GM21526 (cell line): ENCODE data around the gene TCIRG1.
"Not testable (repeated sequence)": the region's sequence is repeated elsewhere in the genome, so short reads cannot be mapped to it uniquely, and the experiment has no call there.

Source experiments
- ATAC-seq: cut with Tn5 transposase; IDR thresholded peaks from one replicate; pipeline ENCODE4 v1.9.1; 2021; ENCODE audit warnings: moderate library complexity; ENCODE audit not compliant: unreplicated experiment, low FRiP score

The TCIRG1 gene, protein sequence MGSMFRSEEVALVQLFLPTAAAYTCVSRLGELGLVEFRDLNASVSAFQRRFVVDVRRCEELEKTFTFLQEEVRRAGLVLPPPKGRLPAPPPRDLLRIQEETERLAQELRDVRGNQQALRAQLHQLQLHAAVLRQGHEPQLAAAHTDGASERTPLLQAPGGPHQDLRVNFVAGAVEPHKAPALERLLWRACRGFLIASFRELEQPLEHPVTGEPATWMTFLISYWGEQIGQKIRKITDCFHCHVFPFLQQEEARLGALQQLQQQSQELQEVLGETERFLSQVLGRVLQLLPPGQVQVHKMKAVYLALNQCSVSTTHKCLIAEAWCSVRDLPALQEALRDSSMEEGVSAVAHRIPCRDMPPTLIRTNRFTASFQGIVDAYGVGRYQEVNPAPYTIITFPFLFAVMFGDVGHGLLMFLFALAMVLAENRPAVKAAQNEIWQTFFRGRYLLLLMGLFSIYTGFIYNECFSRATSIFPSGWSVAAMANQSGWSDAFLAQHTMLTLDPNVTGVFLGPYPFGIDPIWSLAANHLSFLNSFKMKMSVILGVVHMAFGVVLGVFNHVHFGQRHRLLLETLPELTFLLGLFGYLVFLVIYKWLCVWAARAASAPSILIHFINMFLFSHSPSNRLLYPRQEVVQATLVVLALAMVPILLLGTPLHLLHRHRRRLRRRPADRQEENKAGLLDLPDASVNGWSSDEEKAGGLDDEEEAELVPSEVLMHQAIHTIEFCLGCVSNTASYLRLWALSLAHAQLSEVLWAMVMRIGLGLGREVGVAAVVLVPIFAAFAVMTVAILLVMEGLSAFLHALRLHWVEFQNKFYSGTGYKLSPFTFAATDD

DNA sequence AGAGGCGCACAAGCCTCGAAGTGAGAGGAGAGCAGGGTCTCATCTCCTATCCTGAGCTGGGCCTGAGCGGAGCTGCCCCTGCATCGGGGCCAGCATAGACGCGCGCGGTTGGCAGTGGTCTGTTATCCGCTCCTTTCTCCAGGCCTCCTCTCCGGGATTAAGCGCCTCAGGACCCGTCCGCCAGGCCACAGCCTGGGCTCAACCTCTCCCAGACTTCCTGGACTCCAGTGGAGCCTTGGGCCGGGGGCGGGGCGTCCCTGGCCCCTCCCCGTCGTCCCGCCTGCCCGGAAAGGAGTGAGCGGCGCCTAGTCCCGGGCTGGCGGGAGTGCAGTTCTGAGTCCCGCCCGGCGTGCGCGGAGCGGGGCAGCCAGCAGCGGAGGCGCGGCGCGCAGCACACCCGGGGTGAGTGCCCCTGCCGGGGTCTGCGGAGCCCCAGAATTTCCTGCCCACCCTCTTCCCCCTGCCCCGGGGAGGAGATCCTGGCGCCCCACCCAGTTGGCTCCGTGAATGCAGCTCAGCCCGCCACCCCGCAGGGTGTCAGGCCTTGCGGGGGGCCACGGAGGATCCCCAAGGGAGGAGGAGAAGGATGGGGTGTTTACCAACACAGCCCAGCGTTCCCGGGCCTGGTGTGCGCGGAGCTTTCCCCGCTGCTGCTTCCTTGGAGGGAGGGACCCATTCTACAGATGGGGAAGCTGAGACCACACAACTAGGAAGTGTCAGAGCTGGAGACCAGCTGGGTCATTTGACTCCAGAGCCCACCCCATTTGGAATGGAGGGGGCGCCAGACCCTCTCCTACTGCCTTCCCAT, at the start of gene TCIRG1:
TCIRG1 (plus strand) TSS at position 308 of the 808 bp plus-strand sequence. CDS start 2,247 bp downstream, outside the sequence.
- no peak for ATAC-seq

DNA sequence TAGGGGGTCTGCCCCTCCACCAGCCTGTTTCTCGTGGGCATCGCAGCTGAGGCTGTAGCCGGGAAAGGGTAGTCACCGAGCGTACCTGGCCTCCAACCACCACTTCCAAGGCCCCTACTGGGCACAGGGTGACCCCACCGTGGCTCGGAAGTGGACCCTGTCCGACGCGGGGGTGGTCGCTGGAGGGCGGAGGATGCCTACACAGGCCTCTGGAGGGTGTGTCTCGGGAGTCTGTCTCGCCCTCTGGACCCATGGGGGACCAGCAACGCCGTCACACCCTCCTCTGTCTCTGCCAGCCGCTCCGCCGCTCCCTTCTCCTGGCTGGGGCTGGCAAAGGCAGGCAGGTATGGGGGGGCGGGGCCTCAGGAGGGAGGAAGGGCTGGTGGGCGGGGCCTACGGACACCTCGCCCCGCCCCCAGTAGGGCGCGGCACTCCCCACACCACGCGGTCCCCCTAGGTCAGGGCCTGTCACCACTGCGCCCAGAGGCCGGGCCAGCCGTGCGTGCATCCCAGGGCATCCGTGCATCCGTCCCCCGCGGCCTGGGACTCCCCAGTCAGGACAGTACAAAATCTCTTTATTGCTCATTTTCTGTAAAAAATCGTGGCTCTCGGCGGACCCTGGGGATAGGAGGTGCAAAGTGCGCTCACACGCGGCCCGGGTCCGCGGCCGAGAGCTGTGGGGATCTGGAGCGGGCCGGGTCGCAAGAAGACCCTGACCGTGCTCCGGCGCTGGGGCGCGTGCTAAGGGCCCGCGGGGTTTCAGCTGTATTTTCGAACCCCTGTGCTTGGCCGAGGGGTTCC, 48.1 kb upstream of the TCIRG1 start:
- not testable (repeated sequence) for ATAC-seq

DNA sequence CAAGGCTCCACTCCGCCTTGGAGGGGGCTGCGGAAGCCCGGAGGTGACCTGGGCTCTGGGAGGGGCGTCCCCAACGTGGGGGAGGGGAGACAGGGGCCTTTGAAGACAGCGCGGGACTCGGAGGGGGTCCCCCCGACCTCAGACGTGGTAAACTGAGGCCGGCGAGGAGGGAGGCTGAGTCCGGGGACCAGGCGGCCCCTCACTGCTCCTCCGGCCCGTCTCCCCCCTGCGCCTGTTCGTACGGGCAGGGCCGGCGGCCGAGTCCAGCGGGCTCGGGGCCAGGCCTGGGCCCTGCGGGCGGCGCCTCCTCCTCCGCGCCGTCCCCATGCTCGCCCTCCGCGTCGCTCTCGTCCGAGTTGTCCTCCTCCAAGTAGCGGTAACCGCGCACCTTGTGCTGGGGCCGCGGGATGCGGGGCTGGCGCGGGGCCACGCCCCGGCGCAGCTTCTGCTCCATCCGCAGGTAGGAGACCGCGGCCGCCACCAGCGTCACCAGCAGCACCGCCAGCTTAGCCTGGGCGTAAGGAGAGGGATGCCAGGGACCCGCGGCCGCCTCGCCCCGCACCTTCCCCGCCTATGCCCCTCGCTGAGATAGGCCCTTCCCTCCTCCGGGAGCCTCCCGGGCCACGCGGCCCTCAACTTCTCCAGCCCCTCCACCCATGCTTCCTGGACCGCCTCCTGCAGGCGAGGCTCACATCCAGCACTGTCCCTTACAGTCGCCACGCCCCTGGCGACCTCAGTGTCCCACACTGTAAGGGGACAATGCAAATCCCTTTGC, 47.3 kb upstream of the TCIRG1 start:
- ATAC-seq: not testable (repeated sequence)

DNA sequence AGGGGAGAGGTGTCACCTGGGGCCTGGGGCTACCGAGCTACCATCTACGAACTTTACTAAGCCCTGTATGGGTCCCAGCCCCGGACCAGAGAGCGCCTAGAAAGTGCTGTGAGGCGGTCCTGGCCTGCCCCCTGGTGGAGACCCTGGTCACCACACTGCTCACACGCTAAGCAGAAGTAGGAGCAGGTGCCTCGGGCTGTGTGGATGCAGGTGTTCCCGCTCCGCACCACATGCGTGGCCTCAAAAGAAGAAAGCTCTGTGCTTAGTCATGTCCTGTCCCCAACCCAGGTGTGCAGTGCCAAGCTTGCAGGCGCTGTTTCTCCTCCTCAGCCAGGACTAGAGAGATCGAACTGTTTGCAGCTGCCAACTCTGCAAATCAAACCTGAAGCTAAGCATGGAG, 45.0 kb upstream of the TCIRG1 start:
- not testable (repeated sequence) for ATAC-seq

DNA sequence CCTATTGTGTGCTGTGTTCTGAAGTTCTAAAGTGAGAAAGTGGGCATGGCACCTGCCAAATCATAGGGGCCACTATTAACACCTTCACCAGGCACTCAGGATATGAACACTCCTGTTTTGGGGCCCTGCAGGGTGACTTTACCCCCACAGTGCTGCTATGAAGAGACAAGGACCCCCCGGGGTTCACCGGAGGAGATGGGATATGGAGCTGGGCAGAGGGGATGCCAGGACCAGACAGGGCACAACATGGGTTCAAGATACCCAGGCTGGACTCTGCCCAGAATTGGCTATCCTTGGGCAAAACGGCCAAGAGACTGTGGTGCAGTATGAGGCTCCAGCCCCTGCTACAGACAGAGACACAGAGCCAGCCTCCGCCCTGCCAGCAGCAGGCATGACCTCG, 44.4 kb upstream of the TCIRG1 start:
- ATAC-seq: not testable (repeated sequence)

DNA sequence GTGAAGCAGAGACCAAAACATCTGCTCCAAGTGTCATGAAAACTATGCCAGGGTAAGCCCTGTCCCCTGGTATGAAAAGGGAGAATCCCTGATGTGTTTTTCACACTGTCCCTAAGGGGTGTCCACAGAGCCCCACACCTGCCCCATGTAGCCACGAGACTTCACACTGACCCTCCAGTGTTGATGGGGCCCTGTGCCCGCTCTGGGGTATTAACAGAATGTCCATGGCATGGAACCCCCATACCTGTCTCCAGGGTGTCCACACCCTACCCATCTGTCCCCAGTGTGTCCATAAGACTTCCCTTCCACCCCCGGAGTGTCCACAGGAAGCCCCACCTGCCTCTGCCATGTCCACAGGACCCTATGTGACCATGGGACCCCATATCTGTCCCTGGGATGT, 43.7 kb upstream of the TCIRG1 start:
- ATAC-seq: not testable (repeated sequence)

DNA sequence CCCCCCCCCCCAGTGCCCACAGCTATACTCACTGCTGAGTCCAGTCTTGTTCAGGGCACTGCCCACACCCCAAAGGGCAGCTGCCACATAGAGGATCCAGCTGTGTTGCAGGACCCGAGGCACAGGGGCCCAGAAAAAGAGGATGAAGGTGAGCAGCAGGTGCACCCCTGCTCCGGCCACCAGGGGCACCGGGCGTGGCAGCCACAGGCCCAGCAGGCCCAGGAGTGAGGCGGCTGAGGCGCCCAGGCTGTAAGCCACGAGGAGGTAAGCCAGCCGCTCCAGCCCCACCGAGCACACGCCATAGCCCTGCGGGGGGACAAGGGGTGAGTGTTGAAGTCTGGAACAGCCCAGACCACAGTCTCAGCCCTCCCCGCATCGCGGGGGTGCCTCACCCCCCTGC, 43.2 kb upstream of the TCIRG1 start:
- not testable (repeated sequence) for ATAC-seq

DNA sequence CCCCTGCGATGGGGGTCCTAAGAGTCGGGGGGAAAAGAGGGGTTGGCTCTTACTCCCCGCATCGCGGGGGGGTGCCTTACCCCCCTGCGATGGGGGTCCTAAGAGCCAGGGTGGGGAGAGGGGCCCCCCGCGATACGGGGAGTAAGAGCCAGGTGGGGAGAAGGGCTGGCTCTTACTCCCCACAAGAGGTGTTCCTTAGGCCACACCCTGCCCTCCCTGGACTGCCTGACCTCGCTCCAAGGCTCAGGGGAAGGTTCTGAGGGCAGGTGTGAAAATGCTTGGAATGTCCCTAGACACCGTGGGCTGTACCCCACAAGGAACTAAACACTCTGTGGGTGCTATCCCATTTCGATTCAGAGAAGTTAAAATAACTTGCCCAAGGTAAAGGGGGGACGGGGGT, 42.8 kb upstream of the TCIRG1 start:
- ATAC-seq: no peak

DNA sequence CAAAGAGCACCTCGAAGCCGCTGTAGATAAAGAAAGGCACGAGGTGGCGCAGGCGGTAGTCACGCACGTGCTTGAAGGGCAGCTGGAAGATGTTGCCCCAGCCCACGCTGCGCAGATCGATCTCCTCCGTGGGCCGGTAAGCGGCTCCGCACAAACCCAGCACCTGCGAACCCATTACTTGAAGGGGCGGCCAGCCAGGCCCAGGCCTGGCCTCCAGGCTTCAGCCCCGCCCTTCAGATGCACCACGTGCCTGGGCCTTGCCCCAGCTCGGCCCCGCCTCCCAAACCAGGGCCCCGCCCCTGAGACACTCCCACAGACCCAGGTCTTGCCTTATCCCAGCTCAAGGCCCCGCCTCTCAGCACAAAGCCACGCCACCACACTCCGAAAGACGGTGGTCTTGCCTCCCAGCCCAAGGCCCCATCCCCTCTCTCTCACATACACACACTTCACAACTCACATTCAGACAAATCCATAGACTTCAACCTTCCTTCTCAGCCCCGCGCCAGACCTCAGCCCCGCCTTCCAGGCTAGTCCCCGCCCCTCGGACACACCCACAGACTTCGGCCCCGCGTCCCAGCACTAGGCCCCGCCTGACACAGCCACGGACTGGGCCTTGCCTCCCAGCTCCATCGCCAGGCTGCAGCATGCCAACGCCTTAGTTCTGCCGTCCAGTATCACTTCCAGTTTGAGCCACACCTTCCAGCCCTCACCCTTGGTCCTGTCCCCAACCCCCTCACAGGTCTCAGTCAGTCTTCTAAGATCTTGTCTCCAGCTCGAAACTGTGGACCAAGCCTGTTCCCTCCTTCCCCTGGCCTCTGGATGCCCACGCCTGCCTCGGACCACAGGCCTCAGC, 42.0 kb upstream of the TCIRG1 start:
- no peak for ATAC-seq

DNA sequence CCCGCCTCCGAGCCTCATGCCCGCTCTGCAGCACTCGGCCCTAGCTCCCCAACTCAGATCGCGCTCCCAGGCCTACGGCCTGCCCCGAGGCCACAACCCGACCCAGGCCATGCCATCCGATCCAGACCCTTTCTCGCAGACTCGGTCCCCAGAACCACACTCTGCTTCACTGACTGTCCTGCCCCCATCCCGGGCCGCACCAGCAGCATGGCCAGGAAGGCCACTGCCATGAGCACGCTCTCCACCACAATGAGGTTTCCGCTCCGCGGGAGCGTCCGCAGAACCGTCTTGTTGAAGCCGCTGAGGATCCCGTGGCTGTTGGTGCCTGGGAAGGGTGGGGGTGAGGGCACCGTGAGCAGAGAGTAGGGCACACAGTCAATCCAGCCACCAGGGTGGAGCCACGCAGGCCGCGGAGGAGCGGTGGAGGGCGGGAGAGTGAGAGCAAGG, 41.3 kb upstream of the TCIRG1 start:
- ATAC-seq: no peak

DNA sequence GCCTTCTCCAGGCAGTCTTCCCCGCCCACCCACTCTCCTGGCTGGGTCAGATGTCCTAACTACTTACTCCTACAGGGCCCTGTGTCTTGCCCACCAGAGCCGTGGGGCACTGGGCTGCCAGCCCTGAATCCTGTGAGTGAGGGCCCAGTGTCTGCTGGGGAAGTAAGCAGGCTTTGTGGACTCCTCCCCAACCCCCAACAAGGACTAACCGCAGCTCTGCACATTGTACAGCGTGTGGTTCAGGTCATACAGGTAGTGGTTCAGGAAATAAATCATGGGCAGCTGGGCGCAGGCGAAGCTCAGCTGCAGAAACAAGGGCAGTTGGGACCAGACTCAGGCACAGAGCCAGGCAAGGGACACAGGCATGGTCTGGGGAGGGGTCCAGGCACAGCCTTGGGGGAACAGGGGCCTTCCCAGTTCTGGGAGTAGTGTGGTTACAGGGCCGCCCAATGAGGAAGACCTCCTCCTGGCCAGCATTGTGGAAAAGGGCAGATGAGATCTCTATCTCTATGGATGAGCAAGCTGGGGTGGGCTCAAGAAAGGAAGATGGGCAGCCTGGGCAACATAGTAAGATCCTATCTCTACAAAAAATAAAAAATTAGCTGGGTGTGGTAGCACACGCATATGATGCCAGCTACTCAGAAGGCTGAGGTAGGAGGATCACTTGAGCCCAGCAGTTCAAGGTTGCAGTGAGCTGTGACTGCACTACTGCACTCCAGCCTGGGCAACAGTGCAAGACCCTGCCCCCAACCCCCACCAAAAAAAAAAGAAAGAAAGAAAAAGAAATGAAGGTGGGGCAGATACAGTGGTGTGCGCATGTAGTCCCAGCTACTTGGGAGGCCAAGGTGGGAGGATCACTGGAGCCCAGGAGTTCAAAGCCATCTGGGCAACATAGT, 40.4 kb upstream of the TCIRG1 start:
- no peak for ATAC-seq

DNA sequence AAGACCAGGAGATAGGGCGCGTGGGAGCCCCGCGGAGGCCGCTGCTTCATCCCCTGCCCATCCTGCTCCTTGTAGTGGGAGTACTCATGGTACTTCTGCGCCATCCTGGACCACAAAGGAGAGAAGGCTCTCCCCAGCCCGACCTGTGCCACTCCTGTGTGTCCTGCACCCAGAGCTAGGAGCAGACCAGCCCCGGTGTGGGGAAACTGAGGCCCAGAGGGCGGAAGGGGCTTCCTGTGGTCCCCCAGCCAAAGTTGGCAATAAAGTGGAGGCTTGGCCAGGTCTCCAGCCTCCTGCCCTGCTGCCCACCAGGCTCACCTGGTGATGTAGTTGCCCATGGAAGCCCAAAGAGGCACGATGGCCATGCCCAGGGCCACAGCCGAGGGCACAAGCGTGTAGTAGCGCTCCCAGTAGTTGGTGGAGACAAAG, 39.6 kb upstream of the TCIRG1 start:
- ATAC-seq: no peak

DNA sequence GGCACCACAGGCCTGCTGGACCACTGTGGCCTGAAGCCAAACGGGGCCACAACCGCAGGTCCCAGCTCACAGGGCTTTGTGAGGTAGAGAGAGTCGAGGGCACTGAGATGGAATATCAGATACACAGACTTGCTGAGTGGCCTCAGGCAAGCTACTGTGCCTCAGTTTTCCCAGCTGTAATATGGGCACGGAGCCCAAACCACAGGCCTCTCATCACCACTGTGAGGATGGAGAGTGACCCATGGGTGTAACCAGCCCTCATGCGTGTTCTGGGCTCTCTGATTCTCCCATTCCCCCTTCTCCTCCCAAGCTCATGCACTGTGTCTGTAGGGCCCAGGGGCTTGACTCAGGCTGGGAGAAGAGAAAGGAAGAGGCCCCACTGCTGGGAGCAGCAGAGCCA, 39.1 kb upstream of the TCIRG1 start:
- no peak for ATAC-seq

DNA sequence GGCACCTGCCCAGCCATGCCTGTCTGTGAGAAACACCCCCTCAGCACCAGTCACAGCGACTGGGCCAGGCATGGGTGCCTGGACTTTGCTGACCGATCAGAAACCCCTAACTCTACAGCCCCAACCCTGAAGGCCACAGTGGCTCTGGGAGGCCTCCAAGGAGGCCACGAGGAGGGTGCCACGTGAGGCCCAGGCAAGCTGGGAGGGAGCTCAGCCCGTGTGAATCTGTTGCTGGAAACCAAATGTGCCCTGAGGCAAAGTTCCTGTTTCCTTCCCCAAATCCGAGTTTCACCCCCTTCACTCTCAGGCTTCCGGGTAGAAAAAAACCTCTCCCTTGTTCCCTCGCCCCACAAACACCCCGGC, 36.3 kb upstream of the TCIRG1 start:
- ATAC-seq: no peak

DNA sequence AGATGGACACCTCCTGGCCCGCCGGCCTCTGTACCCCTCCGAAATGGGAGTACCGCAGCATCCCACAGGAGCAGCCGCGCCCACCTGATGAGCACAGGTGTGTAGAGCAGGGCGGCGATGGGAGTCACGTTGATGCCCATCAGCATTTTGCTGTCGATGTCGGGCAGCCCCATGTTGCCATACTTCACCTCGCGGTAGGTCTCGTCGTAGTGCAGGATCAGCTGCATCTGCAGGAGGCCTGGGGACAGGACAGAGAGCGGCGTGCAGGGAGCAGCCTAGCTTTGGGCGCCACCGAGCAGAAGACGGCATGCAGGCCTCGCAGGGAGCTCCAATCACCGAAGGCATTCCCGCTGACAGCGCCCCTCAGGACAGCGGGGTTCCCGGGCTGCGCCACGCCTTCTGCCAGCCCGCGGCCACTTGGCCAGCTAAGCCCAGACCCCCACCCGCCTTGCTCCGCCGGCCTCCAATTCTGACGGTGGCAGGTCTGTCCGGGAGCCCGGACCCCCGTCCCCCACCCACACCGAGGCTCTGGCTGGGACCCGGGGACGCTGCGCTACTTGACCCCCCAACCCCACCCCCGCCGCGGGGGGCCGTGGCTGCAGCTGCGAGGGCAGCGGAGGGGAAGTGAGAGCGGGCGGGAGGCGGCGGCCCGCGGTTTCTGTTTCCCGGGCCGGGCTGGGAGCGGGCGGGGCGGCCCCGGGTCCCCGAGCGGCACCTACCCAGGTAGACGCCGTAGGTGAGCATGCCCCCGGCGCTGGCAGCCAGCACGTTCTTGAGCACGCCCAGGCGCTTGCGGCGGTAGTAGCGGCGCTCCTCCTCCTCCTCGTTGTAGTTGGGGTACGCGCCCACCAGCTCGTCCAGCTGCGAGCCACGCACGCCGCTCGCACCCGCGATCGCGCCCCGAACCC, 35.6 kb upstream of the TCIRG1 start:
- no peak for ATAC-seq

DNA sequence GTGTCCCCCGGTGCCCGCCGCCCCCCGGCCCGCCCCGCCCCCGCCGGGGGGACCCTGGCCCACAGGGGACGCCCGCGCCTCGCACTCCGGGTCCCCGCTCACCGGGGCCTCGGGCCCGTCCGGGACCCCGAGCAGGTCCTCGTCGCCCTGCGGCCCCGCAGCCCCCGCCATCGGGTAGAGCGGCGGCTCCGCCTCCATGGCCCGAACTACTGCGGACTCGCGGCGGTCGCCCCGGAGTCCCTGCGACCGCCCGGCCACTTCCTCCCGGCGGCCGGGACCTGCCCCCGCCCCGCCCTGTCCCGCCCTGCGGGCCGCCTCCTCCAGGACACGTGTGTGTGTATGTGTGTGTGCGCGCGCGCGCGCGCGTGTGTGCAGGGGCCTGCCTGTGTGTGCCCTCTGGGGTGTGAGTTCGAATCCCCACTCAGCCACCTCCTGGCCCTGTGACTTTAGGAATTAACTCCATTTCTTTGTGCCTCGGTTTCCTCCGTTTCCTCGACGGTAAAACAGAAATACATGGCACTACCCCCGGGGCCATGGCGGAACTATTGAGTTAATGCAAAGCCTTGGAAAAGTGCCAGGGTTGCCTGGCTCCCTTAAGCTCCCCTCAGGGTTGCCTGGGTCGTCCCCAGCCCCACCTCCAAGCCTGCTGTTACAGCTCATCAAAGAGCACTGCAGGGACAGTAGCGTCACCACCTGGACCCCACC, 34.8 kb upstream of the TCIRG1 start, which contains the start of gene UNC93B1:
UNC93B1 (minus strand) TSS at position 252 of the 705 bp plus-strand sequence; CDS start at position 198, 54 bp downstream.
- ATAC-seq: no peak
